HG03108 (cell line): ENCODE data around the gene HOXB2.
"Not testable (repeated sequence)": the region's sequence is repeated elsewhere in the genome, so short reads cannot be mapped to it uniquely, and the experiment has no call there.

Experiments
- ATAC-seq: cut with Tn5 transposase; IDR thresholded peaks from one replicate; pipeline ENCODE4 v1.9.1; 2021; ENCODE audit warnings: moderate library complexity; ENCODE audit not compliant: unreplicated experiment

The HOXB2 gene

GRCh38 chr17:48542114-48542656 lies 2.7 kb downstream of the HOXB2 start:
- no peak for ATAC-seq

GRCh38 chr17:48541577-48542113 lies 3.3 kb downstream of the HOXB2 start:
- ATAC-seq: no peak

- ATAC-seq: no peak
Measured at GRCh38 chr17:48541036-48541576, 3.8 kb downstream of the HOXB2 start.

- ATAC-seq: no peak
Measured at GRCh38 chr17:48540213-48540612, 4.7 kb downstream of the HOXB2 start.

- ATAC-seq: no peak
Measured at GRCh38 chr17:48539177-48539576, 5.7 kb downstream of the HOXB2 start.

GRCh38 chr17:48537316-48537715 lies 7.6 kb downstream of the HOXB2 start:
- no peak for ATAC-seq

- ATAC-seq: not testable (repeated sequence)
Measured at GRCh38 chr17:48535793-48536559, 8.9 kb downstream of the HOXB2 start.

- no peak for ATAC-seq
Measured at GRCh38 chr17:48532261-48532660, 12.6 kb downstream of the HOXB2 start.

GRCh38 chr17:48530887-48531272 lies 14.0 kb downstream of the HOXB2 start, which contains the start of gene HOXB1:
TSS of gene HOXB1 (minus strand) at chr17:48531011. CDS start at chr17:48530904, 107 bp downstream.
- ATAC-seq: no peak

DNA sequence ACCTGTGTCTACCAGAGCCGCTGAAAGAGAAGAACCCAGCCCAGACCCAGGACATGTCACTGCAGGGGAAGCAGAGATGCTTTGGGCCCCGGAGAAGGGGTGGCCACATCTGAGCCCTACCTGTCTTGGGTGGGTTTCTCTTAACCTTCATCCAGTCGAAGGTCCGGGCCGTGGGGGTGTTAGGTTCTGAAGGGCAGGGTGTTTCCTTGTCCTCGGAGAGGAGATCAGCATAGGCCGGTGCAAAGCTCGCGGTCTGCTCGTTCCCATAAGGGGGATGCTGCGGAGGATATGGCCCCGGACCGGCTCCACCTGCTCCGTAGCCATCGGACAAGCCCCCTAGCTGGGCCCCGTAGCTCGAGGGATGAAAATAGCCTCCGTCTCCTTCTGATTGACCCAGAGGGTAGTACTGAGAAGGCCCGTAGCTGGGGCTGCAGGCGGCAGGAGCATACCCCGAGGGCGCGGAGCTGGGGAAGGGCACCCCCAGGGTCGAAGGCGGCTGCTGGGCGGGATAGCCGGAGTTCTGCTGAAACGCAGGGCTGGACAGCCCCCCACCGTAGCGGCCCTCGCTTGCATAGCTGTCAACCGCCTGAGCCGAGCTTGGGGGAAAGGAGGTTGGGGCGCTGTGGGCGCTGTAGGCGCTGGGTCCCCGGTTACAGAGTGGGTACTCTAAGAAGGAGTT lies 14.6 kb downstream of the HOXB2 start:
- ATAC-seq: no peak

GRCh38 chr17:48529683-48530009 lies 15.3 kb downstream of the HOXB2 start:
- ATAC-seq: no peak

GRCh38 chr17:48528936-48529682 lies 15.8 kb downstream of the HOXB2 start:
- no peak for ATAC-seq

DNA sequence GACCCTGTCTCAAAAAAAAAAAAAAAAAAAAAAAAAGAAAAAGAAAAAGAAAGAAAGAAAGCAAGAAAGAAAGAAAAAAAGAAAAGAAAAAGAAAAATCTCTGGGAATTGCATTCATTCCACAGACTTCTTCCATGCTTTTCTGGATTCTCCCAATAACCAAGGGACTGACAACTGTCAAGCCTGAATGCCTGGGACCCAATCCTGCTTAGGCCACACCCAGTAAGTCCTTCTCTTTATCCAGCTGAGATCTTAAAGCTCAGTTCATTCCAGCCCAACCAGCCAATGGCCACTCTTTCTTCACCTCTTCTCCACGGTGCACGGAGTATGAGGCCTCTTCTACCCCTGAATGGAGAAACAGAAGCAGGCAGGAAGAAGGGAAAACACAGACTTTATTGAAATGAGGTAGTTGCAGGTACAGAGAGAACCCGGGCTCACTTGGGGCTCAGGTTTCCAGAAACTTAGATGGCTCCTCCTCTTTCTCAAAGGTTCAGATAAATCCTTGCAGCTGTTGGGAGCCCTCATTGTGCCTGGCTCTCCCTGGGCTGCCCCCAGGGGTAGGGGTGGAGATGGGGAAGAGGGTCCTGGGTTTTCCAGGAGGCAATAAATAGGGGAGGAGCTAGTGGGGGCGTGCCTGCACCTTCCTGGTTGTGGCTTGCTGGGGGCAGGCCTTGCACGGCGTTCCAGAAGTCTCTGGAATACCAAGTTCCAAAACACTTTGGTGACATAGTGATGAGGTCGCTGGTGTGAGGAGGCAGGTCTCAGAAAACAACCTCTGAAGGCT lies 16.6 kb downstream of the HOXB2 start:
- no peak for ATAC-seq

GRCh38 chr17:48527547-48527932 lies 17.4 kb downstream of the HOXB2 start:
- ATAC-seq: no peak

DNA sequence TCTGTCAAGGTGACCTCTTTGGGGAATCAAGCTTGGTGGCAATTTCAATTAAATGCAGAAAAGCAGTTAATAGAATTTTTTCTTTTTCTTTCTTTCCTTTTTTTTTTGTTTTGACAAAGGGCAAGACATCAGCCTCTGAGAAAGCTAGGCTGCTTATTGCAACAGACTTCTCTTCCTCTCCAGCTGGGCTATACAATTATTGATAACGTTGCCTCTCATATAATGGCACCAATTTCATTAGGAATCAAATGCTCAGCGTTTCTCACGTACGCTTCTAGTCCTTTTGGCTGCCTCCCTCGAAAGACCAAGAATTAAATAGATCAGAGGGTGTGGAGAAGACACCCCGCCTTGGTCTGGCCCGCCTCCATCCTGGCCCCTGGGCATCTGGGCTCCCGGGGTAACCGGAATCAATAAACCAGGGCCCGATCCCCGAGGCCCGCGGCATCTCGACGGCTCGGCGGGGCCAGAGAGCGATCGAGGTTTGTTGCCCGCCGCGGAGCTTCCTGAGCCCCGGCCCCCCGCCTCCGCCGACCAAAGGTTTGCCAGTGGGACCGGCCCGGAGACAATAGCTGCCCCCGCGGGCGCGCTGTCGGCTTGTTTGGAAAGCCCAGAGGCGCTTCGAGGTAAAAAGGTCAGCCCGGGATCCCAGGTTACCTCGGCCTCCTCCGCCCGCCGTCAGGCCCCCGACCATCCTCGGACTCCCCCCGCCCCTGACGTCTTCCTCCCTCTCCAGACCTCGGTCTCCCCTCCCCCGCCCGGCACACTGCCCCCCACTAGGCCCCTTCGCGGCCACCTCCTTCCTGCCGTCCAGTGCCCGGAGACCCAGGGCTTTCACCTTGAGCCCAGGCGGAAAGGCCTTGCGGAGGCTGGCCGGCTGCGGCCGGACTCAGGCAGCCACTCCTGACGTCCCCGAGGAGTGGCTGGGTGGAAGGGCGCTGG lies 18.0 kb downstream of the HOXB2 start:
- ATAC-seq: no peak

DNA sequence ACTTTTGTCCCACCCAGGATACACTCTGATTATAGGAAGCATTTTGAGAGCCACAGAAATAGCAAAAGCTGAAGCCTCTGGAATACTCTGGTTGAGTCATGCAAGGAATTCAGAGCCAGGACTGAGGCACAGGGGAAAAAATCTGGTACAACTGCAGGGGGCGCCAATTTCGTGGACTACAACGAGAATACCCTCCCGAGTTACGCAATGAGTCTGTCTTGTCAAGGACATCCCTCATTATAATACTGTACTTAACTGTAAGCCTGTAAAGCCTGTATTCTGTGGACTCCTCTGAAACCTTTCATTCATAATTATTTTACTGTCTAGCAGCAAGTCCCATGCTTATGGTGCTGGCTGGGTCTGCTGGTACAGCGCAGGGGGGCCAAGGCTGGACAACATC lies 21.9 kb downstream of the HOXB2 start:
- ATAC-seq: no peak

GRCh38 chr17:48522031-48522653 lies 22.8 kb downstream of the HOXB2 start:
- no peak for ATAC-seq

GRCh38 chr17:48520631-48521079 lies 24.3 kb downstream of the HOXB2 start:
- ATAC-seq: no peak

DNA sequence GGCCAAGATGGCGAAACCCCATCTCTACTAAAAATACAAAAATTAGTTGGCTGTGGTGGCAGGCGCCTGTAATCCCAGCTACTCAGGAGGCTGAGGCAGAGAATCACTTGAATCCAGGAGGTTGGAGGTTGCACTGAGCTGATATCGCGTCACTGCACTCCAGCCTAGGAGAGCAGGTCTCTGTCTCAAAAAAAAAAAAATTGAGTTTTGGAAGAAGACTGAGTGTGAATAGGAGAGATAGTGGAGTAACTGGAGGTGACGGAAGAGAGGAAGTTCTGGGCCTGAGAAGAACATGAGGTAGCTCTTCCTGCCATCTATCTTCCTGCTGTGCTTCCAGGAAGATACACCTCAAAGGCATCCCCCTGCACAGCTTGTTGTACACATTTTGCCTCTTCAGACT lies 25.5 kb downstream of the HOXB2 start:
- ATAC-seq: no peak
